SH-SY5Y (cell line): ENCODE data around the gene SERINC1.

ENCODE experiments used
- GATA2 ChIP-seq: IDR thresholded peaks from 2 replicates; pipeline ENCODE4 v1.6.1; 2011; ENCODE audit warnings: mild to moderate bottlenecking, low read depth, low read length
- GATA3 ChIP-seq: IDR thresholded peaks from 2 replicates; pipeline ENCODE4 v1.6.1; 2011; ENCODE audit warnings: low read depth, mild to moderate bottlenecking, low read length, moderate library complexity

DNA sequence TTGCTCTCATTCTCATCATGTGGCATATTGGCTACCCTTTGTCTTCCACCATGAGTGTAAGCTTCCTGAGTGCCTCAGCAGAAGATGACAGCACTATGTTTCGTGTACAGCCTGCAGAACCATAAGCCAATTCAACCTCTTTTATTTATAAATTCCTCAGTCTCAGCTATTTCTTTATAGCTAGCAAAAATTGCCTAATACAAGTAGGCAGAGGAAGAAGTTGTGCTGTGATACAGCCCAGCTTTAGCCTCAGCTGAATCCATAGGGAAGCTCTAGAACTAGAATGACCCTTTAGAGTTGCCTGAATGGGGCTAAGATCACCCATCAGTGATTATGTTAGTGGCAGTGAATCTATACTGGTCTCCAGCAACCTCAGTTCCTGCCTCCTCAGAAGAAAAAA, 19.0 kb upstream of the SERINC1 start:
- TF ChIP-seq GATA2 (no peak), GATA3 (no peak)
